IPS-NIHi7 (cell line): ENCODE measurements around the gene RPRD1A.
A peak's percentile ranks its signal among the peaks of the same experiment; 100 is the strongest.
"Not testable (repeated sequence)": the region's sequence is repeated elsewhere in the genome, so short reads cannot be mapped to it uniquely, and the experiment has no call there.

Experiments used
- DNase-seq: peaks from one replicate; pipeline ENCODE4 v3.0.0; 2012; ENCODE audit warnings: mixed read lengths; ENCODE audit errors: extremely low spot score

Gene RPRD1A, protein sequence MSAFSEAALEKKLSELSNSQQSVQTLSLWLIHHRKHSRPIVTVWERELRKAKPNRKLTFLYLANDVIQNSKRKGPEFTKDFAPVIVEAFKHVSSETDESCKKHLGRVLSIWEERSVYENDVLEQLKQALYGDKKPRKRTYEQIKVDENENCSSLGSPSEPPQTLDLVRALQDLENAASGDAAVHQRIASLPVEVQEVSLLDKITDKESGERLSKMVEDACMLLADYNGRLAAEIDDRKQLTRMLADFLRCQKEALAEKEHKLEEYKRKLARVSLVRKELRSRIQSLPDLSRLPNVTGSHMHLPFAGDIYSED

DNA sequence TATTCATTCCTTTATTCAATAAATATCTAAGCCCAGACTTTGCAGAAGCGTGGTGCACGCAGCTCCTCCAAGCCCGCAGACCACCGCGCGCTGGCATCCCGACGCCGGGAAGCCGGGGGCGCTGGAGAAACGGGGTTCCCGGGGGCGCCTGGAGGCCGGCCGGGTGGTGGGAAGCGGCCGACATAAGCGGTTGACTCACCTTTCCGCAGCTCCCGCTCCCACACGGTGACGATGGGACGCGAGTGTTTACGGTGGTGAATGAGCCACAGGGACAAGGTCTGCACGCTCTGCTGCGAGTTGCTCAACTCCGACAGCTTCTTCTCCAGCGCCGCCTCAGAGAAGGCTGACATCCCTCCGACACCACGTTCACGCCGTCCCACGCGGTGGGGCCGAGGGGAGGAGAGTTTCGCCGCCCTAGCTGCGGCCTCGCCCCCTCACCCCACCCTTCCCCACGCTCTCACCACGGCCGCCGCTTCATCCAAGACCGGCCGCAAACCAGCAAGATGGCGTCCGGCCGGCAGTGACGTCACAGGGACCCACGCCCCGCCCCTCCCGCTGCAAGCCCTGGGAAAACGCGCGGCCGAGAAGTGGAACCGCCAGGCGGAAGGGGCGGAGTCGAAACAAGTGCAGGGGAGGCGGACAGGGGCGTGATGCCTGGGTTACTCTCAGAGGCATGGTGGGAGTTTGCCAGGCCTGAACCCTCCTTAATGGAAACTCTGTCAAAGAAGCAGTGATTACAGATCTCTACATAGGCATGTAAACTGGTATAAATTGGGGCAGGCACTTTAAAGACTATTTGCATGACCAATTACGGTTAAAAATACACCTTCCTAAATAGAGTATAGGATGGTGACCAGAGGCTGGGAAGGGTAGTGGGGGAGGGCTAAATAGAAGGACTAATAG, at the start of gene RPRD1A:
RPRD1A (minus strand) TSS at position 505 of the 903 bp plus-strand sequence; CDS start at position 350, 155 bp downstream.
- DNase-seq = peak; percentile 100

DNA sequence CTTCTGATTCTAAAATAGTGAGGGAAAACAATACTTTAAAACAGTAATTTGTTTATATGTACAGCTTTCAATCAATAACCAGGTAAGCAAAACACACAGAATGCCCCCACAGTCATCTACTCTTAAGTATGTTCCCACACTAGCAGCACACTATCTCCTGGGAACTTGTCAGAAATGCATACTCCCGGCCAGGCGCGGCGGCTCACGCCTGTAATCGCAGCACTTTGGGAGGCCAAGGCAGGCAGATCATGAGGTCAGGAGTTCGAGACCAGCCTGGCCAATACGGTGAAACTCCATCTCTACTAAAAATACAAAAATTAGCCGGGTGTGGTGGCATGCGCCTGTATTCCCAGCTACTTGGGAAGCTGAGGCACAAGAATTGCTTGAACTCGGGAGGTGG, 49.4 kb upstream of the RPRD1A start:
- DNase-seq = not testable (repeated sequence)

DNA sequence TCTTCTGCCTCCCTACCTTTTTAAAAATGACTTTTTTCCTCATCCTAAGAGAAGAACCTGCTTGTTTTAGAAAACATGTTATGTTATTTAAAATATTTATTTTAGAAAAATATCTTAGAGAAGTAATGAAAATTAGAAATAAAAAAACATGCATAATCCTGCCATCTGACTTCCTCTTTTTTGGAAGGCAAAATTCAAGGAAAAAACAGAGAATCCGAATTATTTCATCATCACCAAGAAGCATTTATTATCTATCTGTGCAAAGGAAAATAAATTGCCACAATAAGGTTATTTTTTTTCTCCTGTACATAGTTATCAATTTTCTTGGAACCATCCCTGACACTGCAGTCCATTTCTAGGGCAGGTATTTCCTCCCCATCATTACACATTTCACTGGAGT, 47.4 kb upstream of the RPRD1A start:
- DNase-seq = no peak

DNA sequence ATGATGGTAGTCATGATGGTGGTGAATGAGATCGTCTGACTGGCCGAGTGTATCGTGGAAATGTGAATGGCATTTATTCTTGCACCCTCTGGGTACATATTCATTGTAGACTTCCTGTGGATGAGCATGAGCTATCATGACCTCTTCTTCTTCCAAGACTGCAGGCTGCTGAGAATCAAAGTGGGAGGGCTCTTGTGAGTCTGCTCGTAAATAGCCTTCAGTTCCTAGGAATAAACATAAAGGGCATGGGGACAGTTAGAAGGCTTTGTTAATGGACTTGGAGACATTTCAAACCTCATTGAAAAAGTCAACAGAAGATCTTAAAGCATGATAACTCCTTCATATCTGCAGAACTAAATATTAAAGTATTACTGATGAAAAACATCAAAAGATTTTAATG, 46.9 kb upstream of the RPRD1A start:
- no peak for DNase-seq

DNA sequence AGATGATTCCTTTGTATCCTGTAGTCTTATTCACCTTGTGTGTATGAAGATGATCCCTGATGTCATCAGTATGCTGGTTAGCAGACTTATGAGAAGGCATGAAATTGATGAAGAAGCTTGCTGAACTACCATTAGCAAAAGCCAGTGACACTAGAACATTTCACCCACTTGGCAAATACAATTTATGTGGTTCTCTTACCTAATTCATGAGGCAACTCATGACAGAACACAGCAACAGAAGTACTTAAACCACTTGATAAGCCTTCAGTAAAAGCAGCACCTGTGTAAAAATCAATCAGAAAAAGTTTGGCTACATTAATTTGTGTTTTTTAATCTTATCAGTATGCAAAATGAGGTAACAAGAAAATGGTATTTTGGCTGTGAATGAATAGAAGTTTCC, 44.9 kb upstream of the RPRD1A start:
- no peak for DNase-seq

DNA sequence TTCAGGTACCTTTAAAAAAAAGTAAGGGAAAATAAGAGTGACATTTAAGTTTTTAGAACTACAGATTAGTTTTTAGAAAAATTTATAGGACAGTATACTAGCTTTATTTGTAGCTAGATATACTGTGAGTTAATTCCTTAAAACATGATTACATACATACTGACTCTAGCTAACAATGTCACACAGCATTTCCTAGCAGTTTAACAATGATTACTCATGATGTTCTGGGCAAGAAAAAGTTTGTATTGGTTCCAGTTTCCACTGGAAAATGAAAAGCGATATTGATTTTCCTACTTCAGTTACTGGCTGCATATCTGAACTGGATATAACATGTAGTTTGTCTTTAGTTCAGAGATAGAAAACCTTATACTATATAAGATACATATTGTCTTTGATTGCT, 42.4 kb upstream of the RPRD1A start:
- DNase-seq = no peak

DNA sequence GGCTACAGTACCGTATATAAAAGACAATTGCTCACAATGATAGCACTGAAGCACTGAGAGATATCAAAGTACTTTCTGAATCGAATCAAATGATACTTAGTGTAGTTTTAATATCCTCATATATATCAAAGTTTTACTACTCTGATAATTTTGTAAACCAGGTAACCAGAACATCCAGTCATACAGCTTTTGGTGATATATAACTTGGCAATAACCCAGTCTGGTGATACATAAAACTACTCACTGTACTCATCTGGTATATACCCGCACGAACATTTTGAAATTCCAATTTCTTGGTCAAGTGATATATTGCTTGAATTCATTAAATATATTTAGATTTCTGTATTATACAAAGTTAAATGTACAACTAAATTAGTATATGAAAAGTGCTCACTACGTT, 41.2 kb upstream of the RPRD1A start:
- no peak for DNase-seq

DNA sequence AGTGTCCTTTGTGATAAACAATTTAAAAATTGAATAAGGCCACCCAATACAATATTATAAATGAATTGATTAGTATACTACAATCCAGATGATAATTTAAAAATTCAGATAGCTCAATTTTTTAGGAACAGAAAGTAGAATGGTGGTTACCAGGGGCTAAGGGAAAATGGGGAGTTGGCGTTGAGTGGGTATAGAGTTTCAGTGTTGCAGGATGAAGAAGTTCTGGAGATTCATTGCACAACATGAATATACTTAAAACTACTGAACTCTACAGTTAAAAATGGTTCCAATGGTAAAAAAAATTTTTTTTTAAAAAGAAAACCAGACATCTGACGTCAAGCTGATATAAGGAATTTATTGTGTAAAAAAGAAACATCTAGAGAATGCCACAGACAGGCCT, 40.8 kb upstream of the RPRD1A start:
- DNase-seq = no peak

DNA sequence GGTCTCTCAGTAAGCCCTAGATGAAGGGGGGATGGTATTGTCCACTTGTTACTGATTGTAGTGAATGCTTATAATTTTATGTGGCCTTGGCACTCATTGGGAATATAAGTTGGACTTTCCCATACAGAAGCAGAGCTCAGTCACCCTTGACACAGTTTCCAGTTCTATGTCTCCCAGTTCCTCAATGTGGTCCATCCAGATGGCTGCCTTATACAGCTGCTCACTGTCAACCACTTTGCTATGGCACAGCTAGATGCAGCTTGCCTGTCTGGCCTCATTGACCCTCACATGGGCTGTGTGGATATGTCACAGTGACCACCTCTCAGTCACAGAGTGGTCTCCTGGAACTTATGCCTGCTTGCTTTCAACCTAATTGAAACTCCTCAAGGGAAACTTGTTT, 40.1 kb upstream of the RPRD1A start:
- DNase-seq = no peak

DNA sequence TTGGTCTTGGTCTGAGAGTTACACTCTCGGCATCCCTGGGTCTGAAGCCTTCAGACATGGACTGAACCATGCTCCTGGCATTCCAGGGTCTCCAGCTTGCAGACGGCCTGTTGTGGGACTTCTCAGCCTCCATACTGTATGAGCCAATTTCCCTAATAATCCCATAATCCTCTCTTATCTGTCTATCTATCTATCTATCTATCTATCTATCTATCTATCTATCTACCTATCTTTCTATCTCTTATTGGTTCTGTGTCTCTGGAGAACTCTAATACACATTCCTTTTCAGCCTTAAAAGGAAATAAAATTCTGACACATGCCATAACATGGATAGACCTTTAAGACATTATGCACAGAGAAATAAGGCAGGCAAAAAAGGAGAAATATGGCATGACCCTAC, 37.4 kb upstream of the RPRD1A start:
- no peak for DNase-seq

DNA sequence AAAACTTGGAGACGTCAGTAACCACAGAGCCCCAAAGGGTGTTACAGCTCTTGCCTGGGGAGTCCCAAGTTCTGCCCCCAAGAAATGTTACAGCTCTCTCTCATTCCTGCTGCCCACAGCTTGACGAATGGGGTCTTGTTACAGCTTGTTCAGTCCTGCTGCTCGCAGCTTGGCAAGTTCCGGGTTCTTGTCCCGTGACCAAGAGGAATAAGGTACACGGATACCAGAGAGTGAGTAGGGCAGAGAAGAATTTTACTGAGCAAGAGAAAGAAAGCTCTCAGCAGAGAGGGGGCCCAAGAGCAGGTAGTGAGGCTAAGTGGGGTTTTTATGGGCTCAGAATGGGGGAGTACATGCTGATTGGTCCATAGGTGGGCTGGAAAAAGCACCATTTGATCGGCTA, 34.6 kb upstream of the RPRD1A start:
- no peak for DNase-seq

DNA sequence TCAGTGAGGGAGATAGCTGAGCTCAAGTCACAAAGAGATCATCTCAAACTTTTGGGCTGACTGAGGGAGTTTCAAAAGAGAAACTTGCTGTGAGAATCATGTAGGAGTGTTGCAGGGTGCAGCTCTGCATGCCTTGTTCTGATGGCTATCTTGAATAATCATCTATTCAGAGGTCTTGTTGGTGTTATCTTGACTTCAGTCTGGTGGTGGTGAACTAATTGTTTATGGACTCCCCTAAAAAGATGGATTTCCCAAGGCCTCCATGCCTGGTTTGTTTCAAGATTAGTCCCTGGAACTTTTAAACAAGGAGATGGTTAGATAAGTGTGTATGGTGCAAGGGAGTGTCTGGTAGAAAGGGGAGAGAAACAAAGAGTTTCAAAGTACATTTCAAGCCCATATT, 32.0 kb upstream of the RPRD1A start:
- no peak for DNase-seq

DNA sequence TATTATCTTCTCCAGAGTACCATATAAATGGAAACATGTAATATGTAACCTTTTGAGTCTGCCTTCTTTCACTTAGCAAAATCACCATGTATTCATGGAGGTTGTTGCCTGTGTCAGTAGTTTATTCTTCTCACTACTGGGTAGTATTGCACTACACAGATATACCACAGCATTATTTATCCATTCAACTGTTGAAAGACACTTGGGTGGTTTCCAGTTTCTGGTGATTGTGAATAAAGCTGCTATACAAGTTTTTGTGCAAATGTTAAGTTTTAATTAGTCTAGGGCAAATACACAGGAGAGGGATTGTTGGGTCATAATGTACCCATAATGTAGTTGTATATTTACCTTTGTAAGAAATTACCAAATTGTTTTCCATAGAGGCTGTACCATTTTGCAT, 29.6 kb upstream of the RPRD1A start:
- DNase-seq = no peak

DNA sequence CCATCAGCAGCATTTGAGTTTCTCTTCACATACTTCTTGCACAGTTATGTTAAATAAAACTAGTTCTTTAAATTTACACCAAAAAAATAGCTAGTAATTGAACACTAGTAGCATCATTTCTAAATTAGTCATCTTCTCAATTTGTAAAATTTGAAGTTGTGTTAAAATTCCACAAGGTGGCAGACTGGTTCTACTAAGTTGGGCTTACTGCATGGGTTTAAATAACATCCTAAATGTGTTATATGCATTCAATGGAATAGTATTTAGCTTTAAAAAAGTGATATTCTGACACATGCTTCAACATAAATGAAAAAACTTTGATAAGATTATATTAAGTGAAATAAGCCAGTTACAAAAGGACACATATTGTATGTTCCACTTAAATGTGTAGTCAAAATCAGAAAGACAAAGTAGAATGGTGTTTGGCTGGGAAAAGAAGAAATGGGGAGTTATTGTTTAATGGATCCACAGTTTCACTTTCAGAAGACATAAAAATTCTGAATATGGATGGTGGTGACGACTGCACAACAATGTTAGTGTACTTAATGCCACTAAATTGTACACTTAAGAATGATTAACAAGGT, 28.7 kb upstream of the RPRD1A start:
- DNase-seq = peak; percentile 23

DNA sequence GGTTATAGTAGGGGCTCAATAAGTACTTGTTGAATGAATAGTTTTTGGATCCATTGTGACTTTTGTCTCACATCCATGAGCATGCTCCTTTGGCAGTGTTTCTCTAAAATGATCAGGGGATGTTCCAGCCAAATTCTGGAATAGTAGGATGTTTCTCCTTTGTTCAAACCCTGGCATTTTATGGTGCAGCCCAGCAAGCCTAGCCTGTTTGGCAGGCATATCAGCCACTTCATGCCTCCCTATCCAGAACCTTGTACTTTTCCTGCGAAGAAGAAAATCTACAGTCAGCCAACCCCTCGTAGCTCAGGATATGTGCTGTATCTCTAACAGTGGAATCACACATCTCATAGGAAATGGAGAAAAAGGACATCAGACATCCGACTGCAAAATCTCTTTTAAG, 27.1 kb upstream of the RPRD1A start:
- DNase-seq = no peak

DNA sequence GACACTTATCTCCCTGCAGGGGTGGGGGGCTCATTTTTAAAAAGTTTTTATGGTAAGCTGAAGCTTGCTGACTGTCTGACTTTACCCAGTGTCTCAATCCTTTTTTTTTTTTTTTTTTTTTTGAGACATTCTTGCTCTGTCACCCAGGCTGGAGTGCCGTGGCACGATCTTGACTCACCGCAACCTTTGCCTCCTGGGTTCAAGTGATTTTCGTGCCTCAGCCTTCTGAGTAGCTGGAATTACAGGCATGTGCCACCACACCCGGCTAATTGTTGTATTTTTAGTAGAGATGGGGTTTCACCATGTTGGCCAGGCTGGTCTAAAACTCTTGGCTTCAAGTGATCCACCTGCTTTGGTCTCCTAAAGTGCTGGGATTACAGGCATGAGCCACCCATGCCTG, 24.8 kb upstream of the RPRD1A start:
- not testable (repeated sequence) for DNase-seq

DNA sequence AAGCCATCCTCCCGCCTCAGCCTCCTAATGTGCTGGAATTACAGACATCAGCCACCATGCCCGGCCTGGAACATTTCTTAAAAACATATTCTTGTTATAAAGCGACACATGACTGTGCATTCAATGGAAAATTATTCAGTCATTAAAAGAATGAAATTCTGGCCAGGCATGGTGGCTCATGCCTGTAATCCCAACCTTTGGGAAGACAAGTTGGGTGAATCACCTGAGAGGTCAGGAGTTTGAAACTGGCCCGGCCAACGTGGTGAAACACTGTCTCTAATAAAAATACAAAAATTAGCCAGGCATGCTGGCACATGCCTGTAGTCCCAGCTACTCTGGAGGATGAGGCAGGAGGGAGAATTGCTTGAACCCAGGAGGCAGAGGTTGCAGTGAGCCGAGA, 21.6 kb upstream of the RPRD1A start:
- no peak for DNase-seq

DNA sequence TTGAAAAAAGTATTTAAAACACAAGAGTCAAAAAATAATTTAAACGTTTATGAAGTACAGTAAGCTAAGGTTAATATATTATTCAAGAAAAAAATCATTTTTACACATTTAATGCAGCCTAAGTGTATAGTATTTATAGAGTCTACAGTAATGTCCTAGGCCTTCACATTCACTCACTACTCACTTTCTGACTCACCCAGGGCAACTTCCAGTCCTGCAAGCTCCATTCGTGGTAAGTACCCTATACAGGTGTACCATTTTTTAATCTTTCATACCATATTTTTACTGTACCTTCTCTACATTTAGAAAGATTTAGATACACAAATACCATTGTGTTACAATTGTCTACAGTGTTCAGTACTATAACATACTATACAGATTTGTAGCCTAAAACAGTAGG, 20.9 kb upstream of the RPRD1A start:
- no peak for DNase-seq

DNA sequence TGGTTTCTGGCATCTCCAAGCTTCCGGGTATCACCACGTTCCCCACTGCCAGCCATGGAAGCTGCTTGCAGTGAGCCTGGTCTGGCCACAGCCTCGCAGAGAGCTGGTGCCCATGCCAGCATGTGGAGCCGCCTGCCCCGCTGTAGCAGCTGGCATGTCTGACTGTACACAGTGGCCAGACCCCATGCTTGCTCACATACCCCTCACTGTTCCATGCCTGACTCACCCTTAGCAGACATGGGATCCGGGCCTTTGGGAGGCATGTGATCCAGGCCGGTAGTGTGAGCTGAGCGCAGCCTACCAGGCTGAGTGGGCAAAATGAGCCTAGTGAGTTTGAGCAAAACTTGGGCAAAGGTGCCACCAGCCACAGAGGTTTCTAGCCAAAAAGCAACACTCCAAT, 18.8 kb upstream of the RPRD1A start:
- DNase-seq = no peak

DNA sequence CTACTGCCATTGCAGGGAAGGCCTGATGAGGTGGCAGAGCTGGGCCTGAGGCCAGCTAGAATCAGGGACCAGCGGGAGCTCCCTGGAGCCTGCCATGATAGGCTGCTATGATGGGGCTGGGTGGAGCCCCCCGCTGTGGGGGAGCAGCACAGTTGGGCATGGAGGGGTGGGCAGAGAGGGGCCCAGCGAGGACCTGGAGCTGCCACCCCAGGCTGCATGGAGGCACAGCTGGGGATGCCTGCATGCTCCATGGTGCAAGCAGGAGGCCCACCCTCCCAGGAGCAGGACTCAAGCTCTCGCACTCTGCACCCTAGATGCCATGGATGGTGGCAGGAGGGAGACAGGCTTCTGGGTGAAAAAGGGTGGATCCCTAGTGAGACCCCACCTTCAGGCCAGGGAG, 17.8 kb upstream of the RPRD1A start:
- no peak for DNase-seq

DNA sequence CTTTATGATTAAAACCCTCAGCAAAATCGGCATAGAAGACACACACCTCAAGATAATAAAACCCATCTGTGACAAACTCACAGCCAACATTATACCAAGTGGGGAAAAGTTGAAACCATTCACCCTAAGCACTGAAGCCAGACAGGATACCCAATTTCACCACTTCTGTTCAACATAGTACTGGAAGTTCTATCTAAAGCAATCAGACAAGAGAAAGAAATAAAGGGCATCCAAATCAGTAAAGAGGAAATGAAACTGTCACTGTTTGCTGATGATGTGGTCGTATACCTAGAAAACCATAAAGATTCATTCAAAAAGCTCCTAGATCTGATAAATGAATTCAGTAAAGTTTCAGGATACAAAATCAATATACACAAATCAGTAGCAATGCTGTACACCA, 16.4 kb upstream of the RPRD1A start:
- no peak for DNase-seq

DNA sequence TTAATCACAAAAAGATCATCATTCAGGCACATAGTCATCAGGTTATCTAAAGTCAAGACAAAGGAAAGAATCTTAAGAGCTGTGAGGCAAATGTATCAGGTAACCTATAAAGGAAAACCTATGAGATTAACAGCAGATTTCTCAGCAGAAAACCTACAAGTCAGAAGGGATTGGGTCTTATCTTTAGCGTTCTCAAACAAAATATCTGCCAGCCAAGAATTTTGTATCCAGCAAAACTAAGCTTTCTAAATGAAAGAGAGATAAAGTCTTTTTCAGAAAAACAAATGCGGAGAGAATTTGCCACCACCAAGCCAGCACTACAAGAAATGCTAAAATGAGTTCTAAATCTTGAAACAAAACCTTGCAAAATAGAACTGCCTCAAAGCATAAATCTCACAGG, 13.8 kb upstream of the RPRD1A start:
- DNase-seq = not testable (repeated sequence)
